HCT116 (cell line): ENCODE results near the gene CHAMP1. TPM values are rescaled to one million over a fixed set of nuclear protein-coding genes. Genes with fewer than 3 reads are reported as not detected.
"Not testable (repeated sequence)": the region's sequence is repeated elsewhere in the genome, so short reads cannot be mapped to it uniquely, and the experiment has no call there.

Experiments used
- ATAC-seq: fragments of 200-7000 bp; cut with Tn5 transposase; 2 replicates; pipeline ENCODE4 v1.9.1; 2020; ENCODE audit warnings: mild to moderate bottlenecking, moderate library complexity
- BruUV-seq: library from RNA; stranded (reverse); fragments of 400-500 nt; replicated peaks from 2 replicates; lab custom pipeline; 2021; lab: Mats Ljungman, UMichigan
- CTCF ChIA-PET: fragments of 300-600 bp; sonication (Branson Sonifier 250); formaldehyde crosslinking; loops from one replicate; lab custom pipeline; 2021; ENCODE audit warnings: antibody characterized with exemption; lab: Charles Lee
- POLR2A ChIA-PET: fragments of 300-600, 350-600 bp; sonication (Branson Sonifier 250); formaldehyde crosslinking; loops from one replicate; lab custom pipeline; 2021; ENCODE audit warnings: antibody characterized with exemption; lab: Charles Lee
- RAD21 ChIA-PET, 2 experiments: fragments of 300-600 bp; sonication (Branson Sonifier 250); formaldehyde crosslinking; loops; one replicate each; lab custom pipeline; 2023; ENCODE audit warnings: low total read pairs in 2 of 2; ENCODE audit not compliant: uncharacterized antibody in 2 of 2, unreplicated experiment in 2 of 2, low non-redundant PET in 1 of 2; lab: Charles Lee
- DNase-seq: peaks from one replicate; pipeline ENCODE4 v3.0.0-alpha.2; 2010; ENCODE audit warnings: low read depth, low spot score
- H2AFZ ChIP-seq: fragments of 200-600 bp; shearing (Covaris generic), sonication (generic); 2 replicates; pipeline ENCODE4 v1.6.1; 2017; ENCODE audit warnings: low read depth, mixed run types, mixed read lengths, antibody characterized with exemption, low read length; ENCODE audit not compliant: poor library complexity, severe bottlenecking
- H3K27ac ChIP-seq: 2 replicates; pipeline ENCODE4 v1.5.1; 2012; ENCODE audit warnings: low read depth, low read length
- H3K27me3 ChIP-seq: fragments of 200-600 bp; sonication (generic); 2 replicates; pipeline ENCODE4 v1.6.1; 2016; ENCODE audit warnings: mixed run types, low read length, mixed read lengths; ENCODE audit not compliant: insufficient read depth
- H3K36me3 ChIP-seq, 2 experiments: fragments of 200-500 bp in 1 of 2; fragments of 200-600 bp in 1 of 2; sonication (Bioruptor generic) in 1 of 2; sonication (generic) in 1 of 2; 2 replicates each; pipeline versions ENCODE4 v1.5.1 to v1.6.1; 2014 to 2016; ENCODE audit warnings: low read length in 2 of 2, inconsistent platforms in 1 of 2, mixed read lengths in 1 of 2, mixed run types in 1 of 2; ENCODE audit not compliant: insufficient read depth in 2 of 2, control insufficient read depth in 1 of 2
- H3K4me1 ChIP-seq, 2 experiments: fragments of 200-600 bp in 1 of 2; sonication (generic) in 1 of 2; 2 replicates each; pipeline versions ENCODE4 v1.5.1 to v1.6.1; 2012 to 2017; ENCODE audit warnings: low read length in 2 of 2, inconsistent platforms in 1 of 2, mild to moderate bottlenecking in 1 of 2, mixed read lengths in 1 of 2, mixed run types in 1 of 2, moderate library complexity in 1 of 2; ENCODE audit not compliant: insufficient read depth in 2 of 2, control insufficient read depth in 1 of 2
- H3K4me2 ChIP-seq: fragments of 200-600 bp; sonication (generic); 2 replicates; pipeline ENCODE4 v1.6.1; 2017; ENCODE audit warnings: mixed run types, low read length, mixed read lengths
- H3K4me3 ChIP-seq, 2 experiments: fragments of 200-600 bp in 1 of 2; sonication (generic) in 1 of 2; replicated peaks in 1 of 2; 2 replicates each; pipeline ENCODE4 v1.5.1; 2011 to 2016; ENCODE audit warnings: low read length in 2 of 2, control low read depth in 1 of 2, low read depth in 1 of 2, mild to moderate bottlenecking in 1 of 2, mixed read lengths in 1 of 2, mixed run types in 1 of 2
- H3K79me2 ChIP-seq: fragments of 200-600 bp; sonication (generic); 2 replicates; pipeline ENCODE4 v1.6.1; 2017; ENCODE audit warnings: mild to moderate bottlenecking, mixed run types, low read length, moderate library complexity, mixed read lengths; ENCODE audit not compliant: insufficient read depth
- H3K9ac ChIP-seq: fragments of 200-600 bp; sonication (generic); 2 replicates; pipeline ENCODE4 v1.6.1; 2016; ENCODE audit warnings: low read length, mixed read lengths
- H3K9me2 ChIP-seq: fragments of 200-600 bp; sonication (generic), shearing (Covaris generic); 2 replicates; pipeline ENCODE4 v1.6.1; 2017; ENCODE audit warnings: mixed run types, mild to moderate bottlenecking, moderate library complexity; ENCODE audit not compliant: insufficient read depth
- H3K9me3 ChIP-seq, 2 experiments: fragments of 200-500 bp in 1 of 2; fragments of 200-600 bp in 1 of 2; sonication (Bioruptor generic) in 1 of 2; sonication (generic) in 1 of 2; 2 replicates each; pipeline ENCODE4 v1.6.1; 2014 to 2017; ENCODE audit warnings: low read length in 2 of 2, mixed read lengths in 2 of 2, inconsistent platforms in 1 of 2, low read depth in 1 of 2, mild to moderate bottlenecking in 1 of 2, mixed run types in 1 of 2, moderate library complexity in 1 of 2; ENCODE audit not compliant: control insufficient read depth in 1 of 2, insufficient read depth in 1 of 2
- H4K20me1 ChIP-seq: fragments of 200-600 bp; sonication (generic), shearing (Covaris generic); 2 replicates; pipeline ENCODE4 v1.6.1; 2017; ENCODE audit warnings: mixed run types, mild to moderate bottlenecking, moderate library complexity; ENCODE audit not compliant: insufficient read depth
- POLR2A ChIP-seq: IDR thresholded peaks from 2 replicates; pipeline ENCODE4 v1.7.0; 2011; ENCODE audit warnings: borderline replicate concordance; ENCODE audit not compliant: insufficient read depth, insufficient read length; ENCODE audit errors: extremely low read depth
- YY1 ChIP-seq: IDR thresholded peaks from 2 replicates; pipeline ENCODE4 v1.6.1; 2011; ENCODE audit warnings: low read length, low read depth, moderate library complexity, mild to moderate bottlenecking; ENCODE audit not compliant: insufficient replicate concordance; ENCODE audit errors: extremely low read depth
- intact Hi-C: fragments of 100-400 bp; cut with micrococcal nuclease; formaldehyde crosslinking; loops from 2 replicates; pipeline ENCODE4 v1.10.0; 2022
- total RNA-seq: library from RNA; stranded (reverse); gene quantifications from one replicate; pipeline ENCODE4 v1.2.1, GENCODE V29; 2021; ENCODE audit not compliant: unreplicated experiment
- TF ChIP-seq, protein P1 (sequence below): IDR thresholded peaks from 2 replicates; pipeline ENCODE4 v1.6.1; 2012; ENCODE audit warnings: low read depth

Gene CHAMP1
- total RNA-seq, 1 experiment from 2014 or later: 31.5 TPM

DNA sequence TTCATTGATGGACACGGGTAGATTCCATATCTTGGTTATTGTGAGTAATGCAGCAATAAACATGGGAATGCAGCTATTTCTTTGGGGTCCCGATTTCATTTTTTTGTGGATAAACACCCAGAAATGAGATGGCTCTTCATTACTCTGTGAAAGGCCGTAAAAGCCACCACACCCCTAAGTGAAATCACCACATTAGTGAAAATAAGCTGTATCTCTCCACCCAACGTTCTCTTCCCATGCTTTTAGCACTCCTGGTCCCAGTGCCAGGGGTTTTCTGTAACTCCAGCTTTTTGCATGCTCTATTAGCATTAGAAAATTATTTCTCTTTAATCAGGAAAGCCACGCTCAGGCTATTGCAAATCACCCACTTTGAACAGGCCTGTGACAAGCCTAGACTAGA is 15.8 kb downstream of the CHAMP1 start (continued):
- TF ChIP-seq, protein P1, sequence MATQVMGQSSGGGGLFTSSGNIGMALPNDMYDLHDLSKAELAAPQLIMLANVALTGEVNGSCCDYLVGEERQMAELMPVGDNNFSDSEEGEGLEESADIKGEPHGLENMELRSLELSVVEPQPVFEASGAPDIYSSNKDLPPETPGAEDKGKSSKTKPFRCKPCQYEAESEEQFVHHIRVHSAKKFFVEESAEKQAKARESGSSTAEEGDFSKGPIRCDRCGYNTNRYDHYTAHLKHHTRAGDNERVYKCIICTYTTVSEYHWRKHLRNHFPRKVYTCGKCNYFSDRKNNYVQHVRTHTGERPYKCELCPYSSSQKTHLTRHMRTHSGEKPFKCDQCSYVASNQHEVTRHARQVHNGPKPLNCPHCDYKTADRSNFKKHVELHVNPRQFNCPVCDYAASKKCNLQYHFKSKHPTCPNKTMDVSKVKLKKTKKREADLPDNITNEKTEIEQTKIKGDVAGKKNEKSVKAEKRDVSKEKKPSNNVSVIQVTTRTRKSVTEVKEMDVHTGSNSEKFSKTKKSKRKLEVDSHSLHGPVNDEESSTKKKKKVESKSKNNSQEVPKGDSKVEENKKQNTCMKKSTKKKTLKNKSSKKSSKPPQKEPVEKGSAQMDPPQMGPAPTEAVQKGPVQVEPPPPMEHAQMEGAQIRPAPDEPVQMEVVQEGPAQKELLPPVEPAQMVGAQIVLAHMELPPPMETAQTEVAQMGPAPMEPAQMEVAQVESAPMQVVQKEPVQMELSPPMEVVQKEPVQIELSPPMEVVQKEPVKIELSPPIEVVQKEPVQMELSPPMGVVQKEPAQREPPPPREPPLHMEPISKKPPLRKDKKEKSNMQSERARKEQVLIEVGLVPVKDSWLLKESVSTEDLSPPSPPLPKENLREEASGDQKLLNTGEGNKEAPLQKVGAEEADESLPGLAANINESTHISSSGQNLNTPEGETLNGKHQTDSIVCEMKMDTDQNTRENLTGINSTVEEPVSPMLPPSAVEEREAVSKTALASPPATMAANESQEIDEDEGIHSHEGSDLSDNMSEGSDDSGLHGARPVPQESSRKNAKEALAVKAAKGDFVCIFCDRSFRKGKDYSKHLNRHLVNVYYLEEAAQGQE: no peak
- TF ChIP-seq POLR2A: no peak
- TF ChIP-seq YY1: no peak

DNA sequence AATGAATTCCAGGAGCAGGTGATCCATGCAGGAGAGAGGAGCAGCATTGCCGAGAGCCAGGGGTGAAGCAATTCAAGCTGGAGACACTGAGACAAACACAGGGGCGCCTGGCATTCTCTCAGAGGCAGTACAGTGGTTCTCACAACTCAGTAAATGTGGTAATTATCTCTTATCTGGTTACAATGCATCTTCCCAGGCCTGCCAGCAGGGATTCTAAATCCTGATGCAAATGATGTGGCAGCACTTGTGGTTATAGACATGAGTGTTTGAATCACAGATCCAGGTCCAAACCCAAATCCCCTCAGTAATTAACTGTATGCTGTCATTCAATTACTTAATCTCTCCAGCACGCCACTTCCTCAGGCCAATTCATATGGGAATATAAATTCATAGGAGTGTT is 19.6 kb downstream of the CHAMP1 start:
- DNase-seq, H3K79me2 ChIP-seq, CTCF ChIA-PET, H4K20me1 ChIP-seq, RAD21 ChIA-PET, intact Hi-C loops, BruUV-seq, POLR2A ChIA-PET, H3K9ac ChIP-seq, H3K4me3 ChIP-seq, H3K27me3 ChIP-seq, H3K4me2 ChIP-seq, ATAC-seq, H2AFZ ChIP-seq, H3K36me3 ChIP-seq, H3K4me1 ChIP-seq, H3K9me3 ChIP-seq, H3K27ac ChIP-seq, H3K9me2 ChIP-seq: not testable (repeated sequence)
